ENCODE results near the gene C6orf15.

Gene C6orf15

GRCh38 chr6:31131595-31131994 is 19.2 kb upstream of the C6orf15 start:
- Histone ChIP-seq H4K20me1 (ENCODE audit: insufficient read depth, low read length) (no peaks in the 10 kb centered on the region), H3K36me3 (replicated peaks; ENCODE audit: insufficient read depth, low read length) (no peaks in the 10 kb centered on the region), H3F3A (ENCODE audit: insufficient read depth, low read length) (no peaks in the 10 kb centered on the region), H3K9ac (ENCODE audit: low read length) (no peak overlapping the region), H3K79me2 (ENCODE audit: low read length) (no peaks in the 10 kb centered on the region), H3K27ac (ENCODE audit: low read length) (no peak overlapping the region), H3K4me1 (ENCODE audit: low read length) (0 out of 2 replicates have a peak, but pooled peaks cover 3% of the 10 kb centered on the region), H3K9me2 (replicated peaks; ENCODE audit: insufficient read depth, low read length) (no peaks in the 10 kb centered on the region), H3K4me2 (ENCODE audit: low read depth, low read length) (no peak overlapping the region), H3K27me3 (replicated peaks; ENCODE audit: insufficient read depth, low read length) (0 out of 2 replicates have a peak, but pooled peaks cover 11% of the 10 kb centered on the region), H3K9me3 (replicated peaks; ENCODE audit: insufficient read depth, low read length) (no peaks in the 10 kb centered on the region), H3K4me3 (ENCODE audit: low read length) (no peak overlapping the region), H2AFZ (ENCODE audit: low read length) (no peak overlapping the region)
- peak; percentile 33 for DNase-seq
- TF ChIP-seq EZH2phosphoT487 (IDR thresholded peaks at IDR 0.05; ENCODE audit: low read length) (no peak), EZH2 (optimal IDR thresholded peaks at IDR 0.05; ENCODE audit: low read depth, low read length) (no peak)
- TF ChIP-seq, protein P1, sequence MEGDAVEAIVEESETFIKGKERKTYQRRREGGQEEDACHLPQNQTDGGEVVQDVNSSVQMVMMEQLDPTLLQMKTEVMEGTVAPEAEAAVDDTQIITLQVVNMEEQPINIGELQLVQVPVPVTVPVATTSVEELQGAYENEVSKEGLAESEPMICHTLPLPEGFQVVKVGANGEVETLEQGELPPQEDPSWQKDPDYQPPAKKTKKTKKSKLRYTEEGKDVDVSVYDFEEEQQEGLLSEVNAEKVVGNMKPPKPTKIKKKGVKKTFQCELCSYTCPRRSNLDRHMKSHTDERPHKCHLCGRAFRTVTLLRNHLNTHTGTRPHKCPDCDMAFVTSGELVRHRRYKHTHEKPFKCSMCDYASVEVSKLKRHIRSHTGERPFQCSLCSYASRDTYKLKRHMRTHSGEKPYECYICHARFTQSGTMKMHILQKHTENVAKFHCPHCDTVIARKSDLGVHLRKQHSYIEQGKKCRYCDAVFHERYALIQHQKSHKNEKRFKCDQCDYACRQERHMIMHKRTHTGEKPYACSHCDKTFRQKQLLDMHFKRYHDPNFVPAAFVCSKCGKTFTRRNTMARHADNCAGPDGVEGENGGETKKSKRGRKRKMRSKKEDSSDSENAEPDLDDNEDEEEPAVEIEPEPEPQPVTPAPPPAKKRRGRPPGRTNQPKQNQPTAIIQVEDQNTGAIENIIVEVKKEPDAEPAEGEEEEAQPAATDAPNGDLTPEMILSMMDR (IDR thresholded peaks at IDR 0.05; ENCODE audit: low read length) = no peak

DNA sequence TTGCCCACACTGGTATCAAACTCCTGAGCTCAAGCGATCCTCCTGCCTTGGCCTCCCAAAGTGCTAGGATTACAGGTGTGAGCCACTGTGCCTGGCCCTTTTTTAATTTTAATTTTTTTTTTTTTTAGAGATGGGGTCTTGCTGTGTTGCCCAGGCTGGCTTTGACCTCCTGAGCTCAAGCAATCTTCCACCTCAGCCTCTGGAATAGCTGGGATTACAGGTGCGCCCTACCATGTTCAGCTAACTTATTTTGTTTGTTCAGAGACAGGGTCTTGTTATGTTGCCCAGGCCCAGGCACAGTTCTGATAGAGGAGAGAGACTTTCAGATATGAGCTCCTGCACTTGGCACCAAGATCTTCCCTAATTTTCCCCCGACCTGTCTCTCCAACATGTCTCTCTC is 18.4 kb upstream of the C6orf15 start:
- 0 out of 2 replicates have a peak, but pooled peaks cover 3% of the 10 kb centered on the region for H3K4me1 ChIP-seq (ENCODE audit: low read length)
- 0 out of 2 replicates have a peak, but pooled peaks cover 11% of the 10 kb centered on the region for H3K27me3 ChIP-seq (replicated peaks; ENCODE audit: insufficient read depth, low read length)
- H3F3A ChIP-seq (ENCODE audit: insufficient read depth, low read length) = no peaks in the 10 kb centered on the region
- no peaks in the 10 kb centered on the region for H3K9me2 ChIP-seq (replicated peaks; ENCODE audit: insufficient read depth, low read length)
- no peak for DNase-seq
- H3K4me3 ChIP-seq (ENCODE audit: low read length) = no peak overlapping the region
- H3K9ac ChIP-seq (ENCODE audit: low read length) = no peak overlapping the region
- no peak overlapping the region for H3K4me2 ChIP-seq (ENCODE audit: low read depth, low read length)
- TF ChIP-seq, protein P1 (IDR thresholded peaks at IDR 0.05; ENCODE audit: low read length) = no peak
- no peak for TF ChIP-seq EZH2 (optimal IDR thresholded peaks at IDR 0.05; ENCODE audit: low read depth, low read length)
- no peak for TF ChIP-seq EZH2phosphoT487 (IDR thresholded peaks at IDR 0.05; ENCODE audit: low read length)
- H3K79me2 ChIP-seq (ENCODE audit: low read length) = no peaks in the 10 kb centered on the region
- no peaks in the 10 kb centered on the region for H4K20me1 ChIP-seq (ENCODE audit: insufficient read depth, low read length)
- H3K9me3 ChIP-seq (replicated peaks; ENCODE audit: insufficient read depth, low read length) = no peaks in the 10 kb centered on the region
- no peaks in the 10 kb centered on the region for H3K36me3 ChIP-seq (replicated peaks; ENCODE audit: insufficient read depth, low read length)
- H2AFZ ChIP-seq (ENCODE audit: low read length) = no peak overlapping the region
- H3K27ac ChIP-seq (ENCODE audit: low read length) = no peak overlapping the region

GRCh38 chr6:31129130-31129529 is 16.8 kb upstream of the C6orf15 start:
- Histone ChIP-seq H2AFZ (ENCODE audit: low read length) (no peak overlapping the region), H3K4me1 (ENCODE audit: low read length) (0 out of 2 replicates have a peak, but pooled peaks cover 3% of the 10 kb centered on the region), H3K79me2 (ENCODE audit: low read length) (no peaks in the 10 kb centered on the region), H3K9me3 (replicated peaks; ENCODE audit: insufficient read depth, low read length) (no peaks in the 10 kb centered on the region), H3K9ac (ENCODE audit: low read length) (no peak overlapping the region), H3K27ac (ENCODE audit: low read length) (no peak overlapping the region), H3K4me2 (ENCODE audit: low read depth, low read length) (no peak overlapping the region), H4K20me1 (ENCODE audit: insufficient read depth, low read length) (no peaks in the 10 kb centered on the region), H3K4me3 (ENCODE audit: low read length) (no peak overlapping the region), H3K36me3 (replicated peaks; ENCODE audit: insufficient read depth, low read length) (no peaks in the 10 kb centered on the region), H3K9me2 (replicated peaks; ENCODE audit: insufficient read depth, low read length) (no peaks in the 10 kb centered on the region), H3F3A (ENCODE audit: insufficient read depth, low read length) (no peaks in the 10 kb centered on the region), H3K27me3 (replicated peaks; ENCODE audit: insufficient read depth, low read length) (peaks cover 11% of the 10 kb centered on the region; the same call in 1 of the 2 replicates)
- DNase-seq = no peak
- no peak for TF ChIP-seq EZH2phosphoT487 (IDR thresholded peaks at IDR 0.05; ENCODE audit: low read length)
- TF ChIP-seq EZH2 (optimal IDR thresholded peaks at IDR 0.05; ENCODE audit: low read depth, low read length) = no peak
- TF ChIP-seq, protein P1 (IDR thresholded peaks at IDR 0.05; ENCODE audit: low read length) = no peak

Data from MM.1S (cell line).